Duodenal mucosa (tissue), 2 donors: ENCODE data around the gene ITPK1.

ENCODE experiments used
- H3K27ac ChIP-seq: one replicate; pipeline ENCODE4 v1.7.0; 2013; ENCODE audit warnings: low read depth, low read length
- H3K27me3 ChIP-seq, 2 donors: one replicate each; pipeline ENCODE4 v1.7.0; 2013; ENCODE audit warnings: low read length in 2 of 2, control low read depth in 1 of 2; ENCODE audit not compliant: insufficient read depth in 2 of 2, control insufficient read depth in 1 of 2
- H3K36me3 ChIP-seq, 2 donors: one replicate each; pipeline ENCODE4 v1.7.0; 2013; ENCODE audit warnings: low read length in 2 of 2, control low read depth in 1 of 2; ENCODE audit not compliant: insufficient read depth in 2 of 2, control insufficient read depth in 1 of 2
- H3K4me1 ChIP-seq, 2 donors: one replicate each; pipeline ENCODE4 v1.7.0; 2013; ENCODE audit warnings: low read length in 2 of 2, control low read depth in 1 of 2; ENCODE audit not compliant: insufficient read depth in 2 of 2, control insufficient read depth in 1 of 2
- H3K4me3 ChIP-seq, 2 donors: one replicate each; pipeline ENCODE4 v1.7.0; 2013; ENCODE audit warnings: low read length in 2 of 2, low read depth in 1 of 2
- H3K9ac ChIP-seq, 2 donors: one replicate each; pipeline ENCODE4 v1.7.0; 2013; ENCODE audit warnings: low read length in 2 of 2, low read depth in 1 of 2
- H3K9me3 ChIP-seq, 2 donors: one replicate each; pipeline ENCODE4 v1.7.0; 2013; ENCODE audit warnings: low read length in 2 of 2, control low read depth in 1 of 2; ENCODE audit not compliant: control insufficient read depth in 1 of 2

ITPK1 gene

DNA sequence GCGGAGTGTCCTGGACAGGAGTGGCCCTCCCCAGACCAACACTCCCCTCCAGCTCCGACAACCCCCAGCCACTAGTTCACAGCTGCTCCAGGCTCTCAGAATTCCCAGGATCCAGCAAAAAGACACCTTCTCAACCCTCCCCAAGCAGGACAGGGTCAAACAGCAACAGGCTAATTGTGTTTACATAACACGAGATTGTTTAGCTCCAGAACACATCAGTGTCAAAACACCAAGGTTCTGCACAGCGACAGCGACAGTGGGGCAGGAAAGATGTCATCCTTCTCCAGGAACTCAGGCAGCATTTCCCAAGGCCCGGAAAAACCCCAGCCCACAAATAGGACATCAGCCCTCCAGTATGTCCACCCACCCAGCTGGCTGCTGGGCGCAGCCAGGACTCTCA is 16.5 kb downstream of the ITPK1 start:
- H3K9me3 ChIP-seq = no peaks in the 10 kb centered on the region
- no peak overlapping the region for H3K27ac ChIP-seq
- H3K4me1 ChIP-seq = peaks cover 25 to 27% of the 10 kb centered on the region in 2 donors
- peaks cover 0 to 8% of the 10 kb centered on the region in 2 donors for H3K36me3 ChIP-seq
- no peak overlapping the region for H3K9ac ChIP-seq
- H3K27me3 ChIP-seq = no peaks in the 10 kb centered on the region
- H3K4me3 ChIP-seq = no peak overlapping the region

DNA sequence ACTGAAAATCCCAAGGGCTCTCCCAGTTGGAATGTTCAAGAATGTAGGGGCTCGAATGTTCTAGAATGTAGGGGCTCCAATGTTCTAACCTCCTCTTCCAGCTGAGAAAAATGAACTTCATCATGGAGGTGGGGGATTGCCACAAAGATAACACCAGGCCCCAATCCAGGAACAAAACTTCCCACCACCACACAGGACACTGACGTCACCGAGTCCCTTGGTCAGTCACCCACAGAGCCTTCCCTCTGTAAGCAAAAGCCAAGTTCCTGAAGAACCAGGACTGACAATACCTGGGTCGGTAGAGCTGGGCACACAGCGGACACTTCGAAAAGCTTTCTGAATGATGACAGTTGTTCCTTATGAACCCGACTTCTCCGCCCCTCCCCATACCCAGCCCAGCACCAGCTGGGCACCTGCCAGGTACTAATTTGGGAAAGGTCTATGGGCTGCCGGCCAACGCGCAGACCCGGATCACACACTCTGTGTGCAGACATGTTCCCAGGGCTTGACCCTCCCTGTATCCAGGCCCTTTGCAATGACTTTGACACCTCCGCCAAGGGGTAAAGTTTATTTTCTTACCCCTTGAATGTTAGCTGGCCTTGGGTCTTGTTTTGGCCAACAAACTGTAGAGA is 18.9 kb downstream of the ITPK1 start:
- Histone ChIP-seq H3K9me3 (no peaks in the 10 kb centered on the region), H3K27ac (no peak overlapping the region), H3K4me1 (peaks cover 11 to 15% of the 10 kb centered on the region in 2 donors), H3K27me3 (no peaks in the 10 kb centered on the region), H3K9ac (no peak overlapping the region), H3K36me3 (peaks cover 0 to 8% of the 10 kb centered on the region in 2 donors), H3K4me3 (no peak overlapping the region)

DNA sequence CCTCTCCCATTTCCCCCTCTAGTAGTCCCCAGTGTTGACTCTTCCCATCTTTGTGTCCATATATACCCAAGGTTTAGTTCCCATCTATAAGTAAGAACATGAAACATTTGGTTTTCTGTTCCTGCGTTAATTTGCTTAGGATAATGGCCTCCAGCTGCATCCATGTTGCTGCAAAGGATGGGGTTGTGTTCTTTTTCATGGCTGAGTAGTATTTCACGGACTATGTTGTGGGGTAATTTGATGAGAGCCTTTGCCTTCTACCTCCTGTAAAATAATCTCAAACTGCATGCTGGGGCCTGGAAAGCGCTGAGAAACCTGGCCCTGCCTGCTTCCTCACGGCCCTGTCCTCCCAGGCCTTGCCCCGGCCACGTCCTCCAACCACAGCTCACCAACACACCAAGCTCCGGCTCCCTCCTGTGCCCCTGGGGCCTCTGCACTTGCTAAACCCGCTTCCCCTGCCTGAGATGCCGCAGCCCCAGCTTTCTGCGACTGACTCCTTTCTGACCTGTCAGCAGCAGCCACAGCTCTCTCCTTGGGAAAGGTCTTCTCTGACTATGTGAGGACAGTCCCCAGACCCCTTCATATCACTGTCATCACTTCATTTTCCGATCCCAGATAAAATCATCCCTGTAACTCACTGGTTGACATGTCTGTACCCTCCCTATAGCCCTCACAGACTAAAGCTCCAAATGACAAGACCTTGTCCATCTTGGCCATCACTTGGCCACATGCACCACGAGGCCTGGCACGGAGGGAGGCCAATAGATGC is 19.8 kb downstream of the ITPK1 start:
- no peak overlapping the region for H3K27ac ChIP-seq

GRCh38 chr14:93094121-93094918 is 21.4 kb downstream of the ITPK1 start:
- Histone ChIP-seq H3K36me3 (peaks cover 0 to 4% of the 10 kb centered on the region in 2 donors), H3K9me3 (no peaks in the 10 kb centered on the region), H3K4me1 (peaks cover 7 to 9% of the 10 kb centered on the region in 2 donors), H3K27ac (no peak overlapping the region), H3K27me3 (no peaks in the 10 kb centered on the region), H3K4me3 (no peak overlapping the region), H3K9ac (no peak overlapping the region)

More for the DNA sequence above, 19.8 kb downstream of the ITPK1 start:
- Histone ChIP-seq H3K9ac (no peak overlapping the region), H3K27me3 (no peaks in the 10 kb centered on the region), H3K36me3 (peaks cover 0 to 8% of the 10 kb centered on the region in 2 donors), H3K4me1 (peaks cover 5 to 15% of the 10 kb centered on the region in 2 donors), H3K9me3 (no peaks in the 10 kb centered on the region), H3K4me3 (no peak overlapping the region)

DNA sequence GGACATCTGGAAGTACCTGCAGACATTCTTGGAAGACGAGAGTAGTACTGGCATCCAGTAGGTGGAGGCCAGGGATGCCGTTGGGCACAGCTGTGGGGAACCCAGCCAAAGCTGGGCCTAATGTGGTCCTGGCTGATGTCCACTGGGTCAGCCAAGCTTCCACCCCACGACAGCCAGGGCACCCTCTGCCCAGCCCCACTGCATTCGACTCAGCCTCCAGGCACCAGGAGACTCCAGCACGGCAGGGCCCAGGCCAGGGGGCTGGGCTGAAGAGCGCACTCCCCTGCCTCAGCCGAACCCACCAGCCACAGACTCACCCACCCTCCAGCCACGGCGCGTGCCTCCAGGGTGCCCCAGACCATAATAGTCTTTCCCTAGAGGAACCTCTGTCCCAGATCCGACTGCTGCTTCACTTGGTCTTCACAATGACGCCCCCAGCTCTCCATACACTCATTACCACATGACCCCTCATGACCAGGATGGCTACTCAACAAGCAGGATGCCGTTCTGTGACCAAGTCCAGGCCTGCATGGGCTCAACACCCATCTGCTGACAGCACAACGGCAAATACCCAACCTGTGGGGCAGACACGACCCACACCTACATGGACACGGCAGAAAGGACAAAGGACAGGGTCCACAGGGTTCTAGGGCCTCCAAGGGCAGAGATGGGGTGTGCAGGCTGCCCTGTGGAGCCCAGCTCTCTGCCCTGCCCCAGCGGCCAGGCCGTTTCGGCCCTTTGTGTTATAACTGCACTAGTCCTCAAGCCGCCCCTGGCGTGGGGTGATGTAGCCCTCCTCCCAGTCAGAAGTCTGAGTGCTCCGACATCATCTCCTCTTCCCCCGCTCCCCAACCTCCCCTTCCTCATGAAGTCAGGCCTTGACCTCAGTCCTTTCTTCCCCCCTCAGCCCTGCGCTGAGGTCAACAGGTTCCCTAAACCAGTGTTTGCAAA is 22.8 kb downstream of the ITPK1 start:
- Histone ChIP-seq H3K27ac (no peak overlapping the region), H3K9ac (no peak overlapping the region), H3K4me3 (no peak overlapping the region), H3K27me3 (no peaks in the 10 kb centered on the region), H3K4me1 (peaks cover 5 to 10% of the 10 kb centered on the region in 2 donors), H3K36me3 (peaks cover 0 to 4% of the 10 kb centered on the region in 2 donors), H3K9me3 (no peaks in the 10 kb centered on the region)

DNA sequence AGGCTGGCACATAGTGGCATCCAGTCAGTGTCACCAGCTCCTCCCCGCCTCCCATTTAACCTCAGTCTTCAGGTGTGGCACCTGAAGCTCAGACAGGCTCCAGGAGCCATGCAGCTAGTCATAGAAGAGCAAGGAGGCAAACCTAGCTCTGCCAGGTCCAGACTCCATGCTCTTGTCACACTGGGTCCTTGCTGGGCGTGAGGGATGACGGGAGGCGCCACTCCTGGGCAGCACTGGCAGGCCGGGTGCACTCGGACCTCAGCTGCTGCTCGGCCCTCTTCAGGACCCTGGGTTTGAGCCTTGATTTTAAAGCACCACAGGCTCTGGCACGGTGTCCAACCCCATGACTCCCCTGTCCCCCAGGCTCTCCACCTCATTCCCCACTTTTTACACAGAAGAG is 24.1 kb downstream of the ITPK1 start:
- H3K4me1 ChIP-seq = peaks cover 6 to 10% of the 10 kb centered on the region in 2 donors
- H3K27ac ChIP-seq = no peak overlapping the region
- no peak overlapping the region for H3K4me3 ChIP-seq
- H3K36me3 ChIP-seq = peaks cover 0 to 4% of the 10 kb centered on the region in 2 donors
- H3K9ac ChIP-seq = no peak overlapping the region
- H3K27me3 ChIP-seq = no peaks in the 10 kb centered on the region
- no peaks in the 10 kb centered on the region for H3K9me3 ChIP-seq

DNA sequence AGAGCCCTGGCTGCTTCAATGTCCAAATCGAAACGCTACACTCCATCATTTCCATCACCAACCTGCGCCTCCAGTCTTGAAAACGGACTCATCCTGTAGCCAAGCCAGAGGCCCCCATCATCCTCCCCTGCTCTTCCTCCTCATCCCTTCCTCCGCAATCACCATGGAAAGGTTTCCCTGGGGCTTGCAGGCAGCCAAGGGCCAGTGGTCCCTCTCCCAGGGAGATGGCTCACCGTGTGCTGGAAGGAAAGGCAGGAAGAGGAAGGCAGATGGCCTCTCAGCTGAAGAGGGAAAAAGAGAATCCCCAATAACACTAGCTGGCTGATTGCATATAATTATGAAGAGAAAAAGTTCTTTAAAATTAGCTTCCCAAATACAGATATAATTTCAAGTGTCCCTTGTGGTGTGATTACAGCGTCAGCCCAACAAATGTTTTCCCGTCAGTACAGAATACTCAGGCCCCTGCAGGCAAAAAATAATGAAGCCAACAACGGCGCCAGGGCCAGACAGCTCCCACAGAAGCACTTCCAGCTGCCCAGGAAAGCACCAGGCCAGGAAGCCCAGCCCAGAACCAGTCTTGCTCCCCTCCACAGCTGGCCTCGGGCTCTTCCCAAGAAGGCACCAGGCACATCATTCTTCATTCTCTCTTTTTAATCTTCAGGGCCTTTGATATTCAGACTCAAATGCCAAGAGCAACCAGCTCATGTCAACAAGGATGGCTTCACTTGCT is 24.7 kb downstream of the ITPK1 start:
- Histone ChIP-seq H3K27ac (no peak overlapping the region), H3K9ac (no peak overlapping the region), H3K27me3 (no peaks in the 10 kb centered on the region), H3K4me3 (no peak overlapping the region), H3K36me3 (no peaks in the 10 kb centered on the region), H3K9me3 (no peaks in the 10 kb centered on the region), H3K4me1 (peaks cover 12 to 16% of the 10 kb centered on the region in 2 donors)

GRCh38 chr14:93089521-93090269 is 26.0 kb downstream of the ITPK1 start:
- Histone ChIP-seq H3K4me1 (peaks cover 14 to 17% of the 10 kb centered on the region in 2 donors), H3K36me3 (no peaks in the 10 kb centered on the region), H3K4me3 (no peak overlapping the region), H3K9ac (no peak overlapping the region), H3K9me3 (no peaks in the 10 kb centered on the region), H3K27me3 (no peaks in the 10 kb centered on the region), H3K27ac (no peak overlapping the region)
